Endodermal cell (in vitro differentiated cells): ENCODE data around the gene MKRN2. TPM values are rescaled to one million over a fixed set of nuclear protein-coding genes. Genes with fewer than 3 reads are reported as not detected.

Source experiments
- DNase-seq: peaks from one replicate; pipeline ENCODE4 v3.0.0-alpha.2; 2017
- H3K27ac ChIP-seq: 2 replicates; pipeline ENCODE4 v1.5.1; 2013; ENCODE audit warnings: mild to moderate bottlenecking, low read depth, low read length, moderate library complexity
- H3K27me3 ChIP-seq: 2 replicates; pipeline ENCODE4 v1.6.1; 2013; ENCODE audit warnings: mild to moderate bottlenecking, low read length, moderate library complexity; ENCODE audit not compliant: insufficient read depth, control insufficient read depth, poor library complexity, severe bottlenecking
- H3K36me3 ChIP-seq: 2 replicates; pipeline ENCODE4 v1.7.0; 2013; ENCODE audit warnings: mild to moderate bottlenecking, low read length, moderate library complexity; ENCODE audit not compliant: control insufficient read depth, insufficient read depth
- H3K4me1 ChIP-seq: one replicate; pipeline ENCODE4 v1.7.0; 2013; ENCODE audit warnings: low read length; ENCODE audit not compliant: control insufficient read depth, insufficient read depth
- H3K4me3 ChIP-seq: 2 replicates; pipeline ENCODE4 v1.5.1; 2013; ENCODE audit warnings: mild to moderate bottlenecking, low read length, moderate library complexity
- H3K9ac ChIP-seq: 2 replicates; pipeline ENCODE4 v1.6.1; 2013; ENCODE audit warnings: mild to moderate bottlenecking, low read length, moderate library complexity; ENCODE audit not compliant: poor library complexity, severe bottlenecking; ENCODE audit errors: extremely low read depth
- H3K9me3 ChIP-seq: 2 replicates; pipeline ENCODE4 v1.6.1; 2013; ENCODE audit warnings: mild to moderate bottlenecking, low read length, moderate library complexity; ENCODE audit not compliant: control insufficient read depth
- H3K27ac Mint-ChIP-seq: 2 replicates; pipeline ENCODE4 v1.8.0; 2020; ENCODE audit warnings: mixed read lengths
- H3K27me3 Mint-ChIP-seq: 2 replicates; pipeline ENCODE4 v1.8.0; 2021; ENCODE audit warnings: mild to moderate bottlenecking, mixed read lengths; ENCODE audit not compliant: insufficient read depth
- H3K36me3 Mint-ChIP-seq: 2 replicates; pipeline ENCODE4 v1.8.0; 2020; ENCODE audit warnings: low read depth, mixed read lengths
- H3K4me1 Mint-ChIP-seq: 2 replicates; pipeline ENCODE4 v1.8.0; 2020; ENCODE audit warnings: mixed read lengths
- H3K4me3 Mint-ChIP-seq: 2 replicates; pipeline ENCODE4 v1.8.0; 2020; ENCODE audit warnings: mild to moderate bottlenecking, moderate library complexity, mixed read lengths
- H3K9me3 Mint-ChIP-seq: 2 replicates; pipeline ENCODE4 v1.8.0; 2020; ENCODE audit warnings: mild to moderate bottlenecking, mixed read lengths
- CTCF ChIP-seq: fragments of 200-600 bp; sonication (generic); conservative IDR thresholded peaks from 2 replicates; pipeline ENCODE4 v1.5.0; 2021; ENCODE audit warnings: antibody characterized with exemption, mild to moderate bottlenecking
- WGBS, 2 experiments: methylation state at CpG; one replicate each; pipeline versions ENCODE4 v1.1.5 to v1.1.7; 2013; ENCODE audit warnings: missing lambda C conversion rate in 2 of 2, mixed read lengths in 1 of 2; ENCODE audit not compliant: insufficient coverage in 1 of 2, insufficient read length in 1 of 2; 5-methylcytosine and 5-hydroxymethylcytosine counted together
- total RNA-seq, 2 donors: library from RNA; stranded (reverse); fragmentation: NEBNext Ultra II Directional in 1 of 2; extraction: Animal tissue kit (Norgen Biotek cat#: 25700) in 1 of 2; gene quantifications; 2 replicates in 1 of 2; 3 replicates in 1 of 2; pipeline ENCODE4 v1.2.1, GENCODE V29; 2021

MKRN2 gene
- total RNA-seq, 2 donors from 2014 or later, result 18.8 to 23.3 TPM

GRCh38 chr3:12521010-12521409, 35.9 kb upstream of the MKRN2 start:
- H3K4me1 Mint-ChIP-seq, result peaks cover 12% of the 10 kb centered on the region
- peaks cover 1% of the 10 kb centered on the region for H3K27me3 Mint-ChIP-seq
- peaks cover 25% of the 10 kb centered on the region for H3K36me3 ChIP-seq
- no peak overlapping the region for H3K27ac Mint-ChIP-seq
- H3K27ac ChIP-seq, result no peak overlapping the region
- H3K4me3 Mint-ChIP-seq, result no peak overlapping the region
- WGBS, 2 experiments, result 95 to 100% methylated on average over 2 of the region's 2 CpGs
- no peak for DNase-seq
- H3K36me3 Mint-ChIP-seq, result peaks cover 54% of the 10 kb centered on the region
- H3K27me3 ChIP-seq, result no peaks in the 10 kb centered on the region
- H3K9ac ChIP-seq, result no peak overlapping the region
- H3K4me3 ChIP-seq, result peak overlapping the region; percentile 2
- H3K4me1 ChIP-seq, result peaks cover 17% of the 10 kb centered on the region
- H3K9me3 ChIP-seq, result peaks cover 9% of the 10 kb centered on the region
- H3K9me3 Mint-ChIP-seq, result peaks cover 14% of the 10 kb centered on the region
- no peak for TF ChIP-seq CTCF

DNA sequence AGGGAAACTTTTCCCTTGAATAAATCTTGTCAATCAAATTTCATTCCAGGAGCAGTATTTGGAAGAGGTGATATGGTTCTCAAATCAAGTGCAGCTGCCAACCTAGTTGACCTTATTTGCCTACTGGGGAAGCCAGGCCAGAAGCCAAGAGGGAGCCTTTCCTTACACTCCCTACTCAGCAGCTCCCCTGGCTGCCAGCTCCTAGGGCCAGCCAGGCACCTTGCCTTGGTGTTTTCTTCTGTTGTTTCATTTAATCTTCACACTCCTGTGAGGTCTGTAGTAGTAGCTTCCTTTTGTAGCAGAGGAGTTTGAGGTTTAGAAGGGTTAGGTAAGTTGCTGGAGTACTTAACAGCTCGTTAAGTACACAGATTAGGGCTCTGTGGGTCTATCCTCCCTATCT, 34.2 kb upstream of the MKRN2 start:
- Mint-ChIP-seq H3K27ac (no peak overlapping the region), H3K4me1 (peaks cover 12% of the 10 kb centered on the region), H3K9me3 (peaks cover 14% of the 10 kb centered on the region), H3K27me3 (peaks cover 1% of the 10 kb centered on the region), H3K4me3 (no peak overlapping the region), H3K36me3 (peaks cover 53% of the 10 kb centered on the region)
- Histone ChIP-seq H3K27ac (no peak overlapping the region), H3K9me3 (peaks cover 9% of the 10 kb centered on the region), H3K4me3 (no peak overlapping the region), H3K4me1 (peaks cover 13% of the 10 kb centered on the region), H3K36me3 (peaks cover 32% of the 10 kb centered on the region), H3K9ac (no peak overlapping the region), H3K27me3 (no peaks in the 10 kb centered on the region)
- 83% methylated on average over 1 of the region's 1 CpG; no CpG with 5 or more reads in 1 of the 2 experiments for WGBS, 2 experiments
- peak; percentile 78 for DNase-seq
- peak; percentile 50 for TF ChIP-seq CTCF

- no peak overlapping the region for H3K4me3 ChIP-seq
- DNase-seq, result no peak
- WGBS, 2 experiments, result 95 to 100% methylated on average over 1 to 3 of the region's 3 CpGs
- peaks cover 2% of the 10 kb centered on the region for H3K4me1 ChIP-seq
- Mint-ChIP-seq H3K27me3 (peaks cover 1% of the 10 kb centered on the region), H3K4me3 (no peak overlapping the region), H3K9me3 (no peaks in the 10 kb centered on the region), H3K36me3 (peaks cover 60% of the 10 kb centered on the region), H3K4me1 (no peaks in the 10 kb centered on the region), H3K27ac (no peak overlapping the region)
- H3K9me3 ChIP-seq, result no peaks in the 10 kb centered on the region
- peaks cover 39% of the 10 kb centered on the region for H3K36me3 ChIP-seq
- H3K27ac ChIP-seq, result no peak overlapping the region
- no peak overlapping the region for H3K9ac ChIP-seq
- H3K27me3 ChIP-seq, result no peaks in the 10 kb centered on the region
- no peak for TF ChIP-seq CTCF
Measured at GRCh38 chr3:12527757-12528143, 29.1 kb upstream of the MKRN2 start.
